Prostate gland (tissue), 2 donors: Measurements from ENCODE around the gene CCDC28A.

Experiments
- POLR2AphosphoS5 ChIP-seq: sonication (generic); formaldehyde crosslinking; IDR thresholded peaks from one replicate; pipeline ENCODE4 v1.6.1; 2017; ENCODE audit warnings: antibody characterized with exemption
- TF ChIP-seq, protein P1 (sequence below), 4 experiments: fragments of 200-600 bp in 2 of 4; fragments of 450-650 bp in 2 of 4; sonication (generic) in 2 of 4; IDR thresholded peaks; 1 replicate in 3 of 4; 2 replicates in 1 of 4; pipeline ENCODE4 v1.5.1; 2016 to 2019; ENCODE audit warnings: antibody characterized with exemption in 4 of 4, mild to moderate bottlenecking in 2 of 4, moderate library complexity in 2 of 4

DNA sequence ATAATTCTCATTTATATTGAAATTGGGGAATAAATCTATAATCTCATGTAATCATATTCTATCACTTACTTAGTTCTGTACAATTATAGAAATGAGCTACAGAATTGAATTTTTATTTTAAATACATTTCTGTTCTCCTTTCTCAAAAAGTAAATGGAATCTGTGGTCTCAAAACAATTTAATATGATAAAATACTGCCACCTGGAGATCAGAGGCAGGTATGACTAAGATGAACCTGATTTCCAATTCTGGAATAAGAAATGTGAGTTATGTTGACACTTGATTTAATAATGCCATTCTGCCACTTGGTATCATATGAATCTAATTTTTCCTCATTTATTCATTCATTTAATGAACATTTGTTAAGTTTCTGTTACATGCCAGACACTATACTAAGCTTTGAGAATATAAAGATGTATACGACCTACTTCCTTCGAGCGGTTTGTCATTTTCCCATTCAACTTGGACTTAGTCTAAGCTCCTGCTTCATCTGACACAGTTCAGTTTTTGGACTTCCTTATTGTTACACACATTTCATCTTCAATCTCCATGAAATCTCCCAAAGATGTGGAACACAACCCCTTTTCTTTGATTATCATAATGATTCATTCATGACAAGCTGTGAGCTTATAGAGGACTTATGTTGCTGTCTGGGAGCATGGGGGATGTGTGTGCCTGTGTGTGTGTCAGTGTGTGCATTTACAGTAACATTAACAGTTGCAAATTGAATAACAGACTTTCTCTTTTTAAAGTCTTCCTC lies 7.5 kb upstream of the CCDC28A start:
- TF ChIP-seq, protein P1, sequence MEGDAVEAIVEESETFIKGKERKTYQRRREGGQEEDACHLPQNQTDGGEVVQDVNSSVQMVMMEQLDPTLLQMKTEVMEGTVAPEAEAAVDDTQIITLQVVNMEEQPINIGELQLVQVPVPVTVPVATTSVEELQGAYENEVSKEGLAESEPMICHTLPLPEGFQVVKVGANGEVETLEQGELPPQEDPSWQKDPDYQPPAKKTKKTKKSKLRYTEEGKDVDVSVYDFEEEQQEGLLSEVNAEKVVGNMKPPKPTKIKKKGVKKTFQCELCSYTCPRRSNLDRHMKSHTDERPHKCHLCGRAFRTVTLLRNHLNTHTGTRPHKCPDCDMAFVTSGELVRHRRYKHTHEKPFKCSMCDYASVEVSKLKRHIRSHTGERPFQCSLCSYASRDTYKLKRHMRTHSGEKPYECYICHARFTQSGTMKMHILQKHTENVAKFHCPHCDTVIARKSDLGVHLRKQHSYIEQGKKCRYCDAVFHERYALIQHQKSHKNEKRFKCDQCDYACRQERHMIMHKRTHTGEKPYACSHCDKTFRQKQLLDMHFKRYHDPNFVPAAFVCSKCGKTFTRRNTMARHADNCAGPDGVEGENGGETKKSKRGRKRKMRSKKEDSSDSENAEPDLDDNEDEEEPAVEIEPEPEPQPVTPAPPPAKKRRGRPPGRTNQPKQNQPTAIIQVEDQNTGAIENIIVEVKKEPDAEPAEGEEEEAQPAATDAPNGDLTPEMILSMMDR (IDR thresholded peaks at IDR 0.05) = peak in 3 of 4 experiments; percentile 53 to 87 (median 86)
- TF ChIP-seq POLR2AphosphoS5 = no peak
